A549 treated with RU486 at 1 μM for 4 hours (cell line): ENCODE results near the gene SRA1. TPM values are rescaled to one million over a fixed set of nuclear protein-coding genes. Genes with fewer than 3 reads are reported as not detected.

ENCODE experiments used
- total RNA-seq: library from RNA; stranded (reverse); fragments of 200-300 nt; extraction: Qiagen RNA extraction; gene quantifications from 5 replicates; pipeline ENCODE4 v1.2.3, GENCODE V29; 2022; ENCODE audit warnings: low read depth

Gene SRA1
- total RNA-seq = 41.8 to 62.1 TPM (median 47.4 TPM) in 5 replicates

DNA sequence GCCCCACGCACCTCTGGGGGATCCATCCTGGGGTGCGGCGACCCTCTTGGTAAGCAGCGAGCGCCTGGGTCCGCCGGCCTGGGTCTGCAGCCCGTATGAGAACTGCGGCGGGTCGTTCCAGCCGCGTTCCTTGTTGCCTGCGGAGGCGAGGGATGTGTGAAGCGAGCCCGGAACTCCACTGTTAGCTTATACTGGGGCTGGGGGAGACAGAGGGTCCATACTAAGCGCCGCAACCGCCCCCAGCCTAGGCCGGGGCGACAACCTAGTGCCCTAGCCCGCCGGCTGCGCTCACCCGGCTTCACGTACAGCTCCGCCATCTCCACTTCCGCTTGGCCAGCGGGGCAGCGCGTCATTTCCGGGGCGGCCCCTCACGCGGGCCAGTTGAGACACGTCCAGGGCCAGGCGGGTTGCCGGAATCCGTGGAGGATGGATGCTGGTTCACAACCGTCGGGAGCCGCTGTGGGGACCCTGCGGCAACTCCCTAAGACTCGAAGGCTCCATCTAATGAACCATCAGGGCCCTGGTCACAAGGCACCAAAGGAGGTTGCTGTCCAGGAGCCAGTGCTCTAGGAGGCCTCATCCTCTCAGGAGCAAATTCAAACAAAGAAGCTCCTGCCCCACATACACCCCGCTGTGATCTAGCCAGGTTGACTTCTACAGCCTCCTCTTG is at the start of gene SRA1:
TSS of gene SRA1 (minus strand) at position 338 of the 670 bp plus-strand sequence. CDS start at position 317, 21 bp downstream.

DNA sequence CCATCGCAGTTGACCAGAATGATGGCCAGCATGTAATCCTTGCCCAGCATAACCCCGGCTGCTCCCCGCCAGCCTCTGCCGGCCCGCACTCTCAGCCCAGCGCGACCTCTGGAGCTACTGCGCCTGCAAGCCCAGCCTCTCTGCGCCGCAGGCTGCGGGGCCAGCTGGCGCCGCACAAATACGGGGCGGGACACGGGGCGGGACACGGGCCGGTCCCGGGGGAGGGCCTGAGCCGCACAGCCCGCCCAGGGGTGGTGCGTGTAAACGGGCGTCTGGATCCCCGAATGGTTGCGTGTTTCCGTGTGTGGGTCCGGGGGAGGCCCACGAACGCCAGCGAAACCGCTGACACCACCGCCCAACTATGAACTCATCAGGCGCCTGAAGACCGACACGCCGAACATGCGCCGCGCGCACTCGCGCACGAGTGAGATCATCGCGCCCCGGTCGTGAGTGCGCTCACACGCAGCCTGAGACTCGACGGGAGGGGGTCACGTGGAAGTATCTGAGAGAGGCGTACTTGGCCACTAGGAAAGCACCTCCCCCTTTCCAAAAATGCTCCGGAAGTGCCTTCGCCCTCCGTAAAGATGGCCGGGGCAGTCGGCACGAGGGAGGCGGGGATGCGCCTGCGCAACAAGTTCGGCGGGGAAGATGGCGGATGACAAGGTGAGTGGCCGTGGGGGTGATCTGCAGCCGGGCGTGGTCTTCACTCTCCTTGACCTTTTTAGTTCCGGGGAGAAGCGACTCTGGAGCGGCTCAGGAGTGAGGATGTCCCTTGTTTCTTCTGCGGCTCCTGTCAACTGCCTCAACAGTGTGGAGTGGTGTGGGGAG is 7.1 kb upstream of the SRA1 start, which contains the start of the genes APBB3 and SLC35A4:
TSS of gene APBB3 (minus strand) at position 403 of the 828 bp plus-strand sequence. CDS start at position 50, 353 bp downstream.
TSS of gene SLC35A4 (plus strand) at position 633 of the 828 bp plus-strand sequence. CDS start 2,342 bp downstream, outside the sequence.

DNA sequence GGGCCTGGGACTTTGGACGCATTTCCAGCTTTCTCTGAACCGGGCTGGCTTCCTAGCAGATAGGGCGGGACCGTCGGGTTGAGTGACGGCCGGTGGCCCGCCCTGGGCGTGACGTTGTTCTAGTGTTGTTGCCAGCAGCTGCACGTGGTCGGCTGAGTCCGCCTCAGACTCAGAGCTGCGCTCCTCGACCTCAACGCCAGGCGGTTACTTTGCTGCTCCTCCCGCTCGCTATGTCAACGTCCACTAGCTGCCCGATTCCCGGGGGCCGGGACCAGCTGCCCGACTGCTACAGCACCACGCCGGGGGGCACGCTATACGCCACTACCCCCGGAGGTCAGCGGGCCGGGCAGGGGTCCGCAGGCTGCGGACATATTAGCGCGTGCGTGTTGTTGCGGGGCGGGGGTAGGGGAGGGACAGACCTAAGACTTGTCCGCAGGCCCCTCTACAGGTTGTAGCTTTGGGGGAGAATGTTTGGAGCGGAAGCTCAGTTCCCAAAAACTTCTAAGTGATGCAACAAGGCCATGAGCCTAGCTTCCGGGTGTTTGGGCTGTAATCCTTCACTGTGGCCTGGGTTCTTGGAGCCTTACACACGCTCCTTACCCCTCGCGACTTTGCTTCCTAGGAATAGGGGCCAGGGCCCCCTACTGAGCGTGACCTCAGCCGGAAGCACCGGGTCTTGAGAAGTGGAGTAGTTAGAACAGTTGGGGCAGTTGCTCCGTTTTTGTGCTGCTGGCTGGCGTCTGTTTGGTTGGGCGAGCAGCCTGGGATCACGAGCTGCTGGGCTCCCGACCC is 9.6 kb downstream of the SRA1 start, which contains the start of gene EIF4EBP3:
TSS of gene EIF4EBP3 (plus strand) at position 155 of the 792 bp plus-strand sequence. CDS start at position 231, 76 bp downstream.

Other genes with a start within 250 kb of the SRA1 start
- 5.8 to 7.6 TPM (median 7.1 TPM) in 5 replicates for gene HBEGF, start 210.9 kb downstream of the SRA1 start, total RNA-seq
- not detected in 5 replicates for gene SLC4A9, start 197.3 kb downstream of the SRA1 start, total RNA-seq
- 45.2 to 56.1 TPM (median 54.2 TPM) in 5 replicates for gene ANKHD1, start 155.6 kb downstream of the SRA1 start, total RNA-seq
- gene EIF4EBP3, start 9.8 kb downstream of the SRA1 start, total RNA-seq = 0.54 to 4.1 TPM (median 2.0 TPM) in 5 replicates
- 3.8 to 8.1 TPM (median 6.3 TPM) in 5 replicates for gene APBB3, start 7.1 kb upstream of the SRA1 start, total RNA-seq
- gene SLC35A4, start 7.4 kb upstream of the SRA1 start, total RNA-seq = 71.0 to 82.2 TPM (median 80.6 TPM) in 5 replicates
- gene CD14, start 75.7 kb upstream of the SRA1 start, total RNA-seq = 3.2 to 5.6 TPM (median 3.9 TPM) in 5 replicates
- gene TMCO6, start 82.0 kb upstream of the SRA1 start, total RNA-seq = 9.6 to 15.4 TPM (median 14.1 TPM) in 5 replicates
- gene NDUFA2, start 90.2 kb upstream of the SRA1 start, total RNA-seq = 112 to 142 TPM (median 122 TPM) in 5 replicates
- gene IK, start 90.4 kb upstream of the SRA1 start, total RNA-seq = 88.3 to 127 TPM (median 99.7 TPM) in 5 replicates
- 28.6 to 30.9 TPM (median 29.2 TPM) in 5 replicates for gene WDR55, start 107.4 kb upstream of the SRA1 start, total RNA-seq
- gene DND1, start 116.1 kb upstream of the SRA1 start, total RNA-seq = 0.48 to 0.94 TPM (median 0.73 TPM) in 5 replicates
- gene HARS1, start 133.9 kb upstream of the SRA1 start, total RNA-seq = 78.1 to 83.6 TPM (median 79.0 TPM) in 5 replicates
- 35.4 to 42.8 TPM (median 37.5 TPM) in 5 replicates for gene HARS2, start 134.0 kb upstream of the SRA1 start, total RNA-seq
- 83.4 to 128 TPM (median 104 TPM) in 5 replicates for gene ZMAT2, start 143.0 kb upstream of the SRA1 start, total RNA-seq
- 0.15 to 0.34 TPM (median 0.21 TPM) in 4 of 5 replicates, not detected in the other for gene PCDHA1, start 228.7 kb upstream of the SRA1 start, total RNA-seq
- gene PCDHA2, start 237.4 kb upstream of the SRA1 start, total RNA-seq = 0.03 to 0.06 TPM in 2 of 5 replicates, not detected in the others
- gene PCDHA3, start 243.6 kb upstream of the SRA1 start, total RNA-seq = 0.35 to 1.2 TPM (median 0.85 TPM) in 5 replicates
- gene PCDHA4, start 249.6 kb upstream of the SRA1 start, total RNA-seq = 1.3 to 1.7 TPM (median 1.5 TPM) in 5 replicates